A549 (cell line): Measurements from ENCODE around the gene PRKN. TPM values are rescaled to one million over a fixed set of nuclear protein-coding genes. Genes with fewer than 3 reads are reported as not detected.
A peak's percentile ranks its signal among the peaks of the same experiment; 100 is the strongest.
"Not testable (repeated sequence)": the region's sequence is repeated elsewhere in the genome, so short reads cannot be mapped to it uniquely, and the experiment has no call there.

ENCODE experiments used
- ATAC-seq, 2 experiments: fragments of 200-7000 bp in 1 of 2; fragments of >200 bp in 1 of 2; cut with Nextera tagmentation in 1 of 2; cut with Tn5 transposase in 1 of 2; 3 replicates each; pipeline versions ENCODE4 v1.8.0 to v1.9.1; 2018 to 2020; ENCODE audit warnings: mild to moderate bottlenecking in 1 of 2, moderate library complexity in 1 of 2
- CTCF ChIA-PET: fragments of 300-600 bp; sonication (Branson Sonifier 250); formaldehyde crosslinking; extraction: SDS; loops from one replicate; lab custom pipeline; 2021; ENCODE audit warnings: antibody characterized with exemption, inconsistent platforms; lab: Yijun Ruan, JAX
- POLR2A ChIA-PET: fragments of 350-600 bp; formaldehyde crosslinking; extraction: SDS; loops from one replicate; lab custom pipeline; 2021; ENCODE audit warnings: antibody characterized with exemption, inconsistent platforms; lab: Yijun Ruan, JAX
- DNase-seq, 2 experiments: peaks; one replicate each; pipeline versions ENCODE4 v3.0.0 to v3.0.0-alpha.2; 2011 to 2016; ENCODE audit warnings: low read depth in 1 of 2, low spot score in 1 of 2
- FAIRE-seq: peaks from 2 replicates; lab custom pipeline; 2011; peaks lifted over from hg19 to GRCh38; lab: Jason Lieb, UNC
- H3K27ac ChIP-seq, 2 experiments: fragments of >200 bp; sonication (Bioruptor Twin); formaldehyde crosslinking; 3 replicates each; pipeline ENCODE4 v1.5.1; 2016 to 2017
- H3K4me1 ChIP-seq: fragments of >200 bp; sonication (Bioruptor Twin); formaldehyde crosslinking; 3 replicates; pipeline ENCODE4 v1.6.1; 2016
- H3K4me2 ChIP-seq: fragments of >200 bp; sonication (Bioruptor Twin); formaldehyde crosslinking; 3 replicates; pipeline ENCODE4 v1.6.1; 2016
- H3K4me3 ChIP-seq: fragments of >200 bp; sonication (Bioruptor Twin); formaldehyde crosslinking; 3 replicates; pipeline ENCODE4 v1.5.1; 2016
- H3K9me3 ChIP-seq: fragments of >200 bp; sonication (Bioruptor Twin); formaldehyde crosslinking; 3 replicates; pipeline ENCODE4 v1.6.1; 2016
- BHLHE40 ChIP-seq: IDR thresholded peaks from 2 replicates; pipeline ENCODE4 v1.6.1; 2012; ENCODE audit warnings: low read depth, low read length, inconsistent platforms
- CBX8 ChIP-seq: fragments of 200-600 bp; sonication (generic); IDR thresholded peaks from 2 replicates; pipeline ENCODE4 v1.6.1; 2016
- E2F6 ChIP-seq: IDR thresholded peaks from 2 replicates; pipeline ENCODE4 v1.6.1; 2012; ENCODE audit warnings: low read depth, borderline replicate concordance
- GATA3 ChIP-seq: IDR thresholded peaks from 2 replicates; pipeline ENCODE4 v1.6.1; 2012; ENCODE audit warnings: borderline replicate concordance
- HOXB13 ChIP-seq: fragments of 250-450 bp; sonication (Bioruptor Pico); IDR thresholded peaks from 2 replicates; pipeline ENCODE4 v1.5.0; 2020; ENCODE audit warnings: low read depth, mild to moderate bottlenecking, moderate library complexity
- KDM1A ChIP-seq: fragments of 200-600 bp; sonication (generic); IDR thresholded peaks from 2 replicates; pipeline ENCODE4 v1.6.1; 2016; ENCODE audit warnings: low read depth, mild to moderate bottlenecking
- KDM5A ChIP-seq: fragments of 200-600 bp; sonication (generic); IDR thresholded peaks from 2 replicates; pipeline ENCODE4 v1.6.1; 2016; ENCODE audit warnings: antibody characterized with exemption, mild to moderate bottlenecking
- MYC ChIP-seq: IDR thresholded peaks from 2 replicates; pipeline ENCODE4 v1.6.1; 2012; ENCODE audit warnings: mild to moderate bottlenecking, inconsistent platforms, low read length, improper control_type of control experiment, borderline replicate concordance
- NFE2L2 ChIP-seq: fragments of 150-350 bp; conservative IDR thresholded peaks from 2 replicates; pipeline ENCODE4 v1.6.1; 2014; ENCODE audit warnings: low read length
- POLR2AphosphoS2 ChIP-seq: conservative IDR thresholded peaks from 2 replicates; pipeline ENCODE4 v1.6.1; 2012; ENCODE audit warnings: low read length, improper control_type of control experiment, inconsistent platforms
- RAD21 ChIP-seq, 2 experiments: fragments of >200 bp in 1 of 2; sonication (Bioruptor Twin) in 1 of 2; formaldehyde crosslinking in 1 of 2; IDR thresholded peaks in 1 of 2; conservative IDR thresholded peaks in 1 of 2; 2 replicates in 1 of 2; 3 replicates in 1 of 2; pipeline ENCODE4 v1.6.1; 2012 to 2018; ENCODE audit warnings: inconsistent platforms in 1 of 2
- RNF2 ChIP-seq: fragments of 200-600 bp; sonication (generic); IDR thresholded peaks from 2 replicates; pipeline ENCODE4 v1.6.1; 2016; ENCODE audit warnings: low read depth, mild to moderate bottlenecking, antibody characterized with exemption, moderate library complexity, borderline replicate concordance
- TP53 ChIP-seq: fragments of 250-450 bp; sonication (Bioruptor Pico); IDR thresholded peaks from 2 replicates; pipeline ENCODE4 v1.5.0; 2021; ENCODE audit warnings: mild to moderate bottlenecking, moderate library complexity
- ZFP36 ChIP-seq: fragments of 450-650 bp; IDR thresholded peaks from 2 replicates; pipeline ENCODE4 v1.6.1; 2014; ENCODE audit warnings: borderline replicate concordance; ENCODE audit not compliant: partially characterized antibody
- ZNF302 ChIP-seq: fragments of 250-450 bp; sonication (Bioruptor Pico); IDR thresholded peaks from 2 replicates; pipeline ENCODE4 v1.9.0; 2021; ENCODE audit warnings: inconsistent platforms, mild to moderate bottlenecking, moderate library complexity
- ZSCAN20 ChIP-seq: fragments of 250-450 bp; sonication (Bioruptor Pico); IDR thresholded peaks from 2 replicates; pipeline ENCODE4 v1.8.0; 2022; ENCODE audit warnings: mild to moderate bottlenecking, moderate library complexity
- WGBS: methylation state at CpG from one replicate; pipeline ENCODE4 v1.1.6; 2017; ENCODE audit errors: missing lambda C conversion rate; 5-methylcytosine and 5-hydroxymethylcytosine counted together
- polyA plus RNA-seq, 4 experiments: library from polyadenylated mRNA; depleted of rRNA in 3 of 4; stranded (reverse); fragments of >200 nt; fragmentation: RNase III in 1 of 4; extraction: RNeasy Plus Mini Kit Qiagen cat#74134 plus additional on column Dnase treatment in 1 of 4; gene quantifications; 2 replicates in 3 of 4; 3 replicates in 1 of 4; pipeline ENCODE4 v1.2.3, GENCODE V29; 2011 to 2017
- TF ChIP-seq, protein P1 (sequence below): fragments of 200-600 bp; sonication (generic); IDR thresholded peaks from 2 replicates; pipeline ENCODE4 v1.6.1; 2016; ENCODE audit warnings: antibody characterized with exemption, mild to moderate bottlenecking, moderate library complexity

Gene PRKN
- polyA plus RNA-seq, 2 of the 4 experiments (the other 2 are of a cell fraction) = 0.36 to 0.39 TPM

GRCh38 chr6:162533009-162533400 is 194.6 kb downstream of the PRKN start:
- CTCF ChIA-PET = no interaction called here

DNA sequence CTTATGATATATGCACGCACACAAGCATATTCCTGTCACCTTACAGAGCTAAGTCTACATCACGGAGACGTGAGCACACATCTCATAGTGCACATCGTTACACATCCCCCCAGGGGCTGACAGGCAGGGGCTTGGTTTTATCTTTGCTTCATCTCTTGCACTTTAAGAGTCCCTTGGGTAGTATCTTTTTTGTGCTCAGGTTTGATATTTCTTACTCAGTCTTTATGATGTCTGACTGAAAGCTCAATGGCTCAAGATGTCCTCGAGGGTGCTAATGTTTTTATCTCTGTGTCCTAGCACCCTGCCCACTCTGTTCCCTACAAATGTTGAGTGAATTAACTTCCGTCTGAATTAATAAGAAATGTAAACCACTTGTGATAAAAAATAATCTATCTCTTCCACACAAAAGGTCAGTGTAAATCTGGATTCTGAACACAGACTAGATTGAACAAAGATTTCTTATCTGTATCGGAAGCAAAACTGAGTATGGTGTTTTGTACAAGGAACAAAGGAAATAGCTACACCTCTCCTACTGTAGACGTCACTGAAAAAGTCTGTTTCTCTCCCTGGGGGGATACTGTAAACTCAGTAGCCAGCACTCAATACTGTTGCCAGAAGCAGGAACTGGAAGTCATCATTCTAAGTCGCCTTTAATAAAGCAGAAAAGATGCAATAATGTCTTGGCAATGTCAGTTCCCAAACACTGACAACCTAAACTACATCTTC is 195.1 kb downstream of the PRKN start:
- DNase-seq = no peak
- WGBS = 65% methylated on average over 9 of the region's 9 CpGs
- no peaks in the 10 kb centered on the region for H3K4me1 ChIP-seq
- H3K9me3 ChIP-seq = no peaks in the 10 kb centered on the region
- no peak for TF ChIP-seq RAD21 (conservative IDR thresholded peaks at IDR 0.05 in 1 of 2, IDR thresholded peaks at IDR 0.05 in 1 of 2)
- TF ChIP-seq POLR2AphosphoS2 = no peak
- no peak for TF ChIP-seq CBX8
- TF ChIP-seq BHLHE40 = no peak
- TF ChIP-seq NFE2L2 = no peak
- TF ChIP-seq ZNF302 = no peak
- TF ChIP-seq ZFP36 = no peak
- H3K4me2 ChIP-seq = no peak overlapping the region
- no peak for ATAC-seq
- POLR2A ChIA-PET = no interaction called here
- no peak for FAIRE-seq
- H3K4me3 ChIP-seq = no peak overlapping the region
- no peak overlapping the region for H3K27ac ChIP-seq
- CTCF ChIA-PET = no interaction called here

More at GRCh38 chr6:162533009-162533400, 194.6 kb downstream of the PRKN start:
- no peak for TF ChIP-seq KDM5A
- no peak for TF ChIP-seq E2F6
- TF ChIP-seq RNF2 = no peak
- no peak for TF ChIP-seq MYC
- no peak for TF ChIP-seq ZNF302
- no peak for TF ChIP-seq HOXB13 (CRISPR knock-in tag)
- no peak for TF ChIP-seq KDM1A
- TF ChIP-seq ZSCAN20 (CRISPR knock-in tag) = no peak
- TF ChIP-seq GATA3 = no peak
- TF ChIP-seq TP53 (CRISPR knock-in tag) = no peak
- TF ChIP-seq RAD21 (conservative IDR thresholded peaks at IDR 0.05 in 1 of 2, IDR thresholded peaks at IDR 0.05 in 1 of 2) = no peak
- no peak for TF ChIP-seq NFE2L2
- TF ChIP-seq, protein P1, sequence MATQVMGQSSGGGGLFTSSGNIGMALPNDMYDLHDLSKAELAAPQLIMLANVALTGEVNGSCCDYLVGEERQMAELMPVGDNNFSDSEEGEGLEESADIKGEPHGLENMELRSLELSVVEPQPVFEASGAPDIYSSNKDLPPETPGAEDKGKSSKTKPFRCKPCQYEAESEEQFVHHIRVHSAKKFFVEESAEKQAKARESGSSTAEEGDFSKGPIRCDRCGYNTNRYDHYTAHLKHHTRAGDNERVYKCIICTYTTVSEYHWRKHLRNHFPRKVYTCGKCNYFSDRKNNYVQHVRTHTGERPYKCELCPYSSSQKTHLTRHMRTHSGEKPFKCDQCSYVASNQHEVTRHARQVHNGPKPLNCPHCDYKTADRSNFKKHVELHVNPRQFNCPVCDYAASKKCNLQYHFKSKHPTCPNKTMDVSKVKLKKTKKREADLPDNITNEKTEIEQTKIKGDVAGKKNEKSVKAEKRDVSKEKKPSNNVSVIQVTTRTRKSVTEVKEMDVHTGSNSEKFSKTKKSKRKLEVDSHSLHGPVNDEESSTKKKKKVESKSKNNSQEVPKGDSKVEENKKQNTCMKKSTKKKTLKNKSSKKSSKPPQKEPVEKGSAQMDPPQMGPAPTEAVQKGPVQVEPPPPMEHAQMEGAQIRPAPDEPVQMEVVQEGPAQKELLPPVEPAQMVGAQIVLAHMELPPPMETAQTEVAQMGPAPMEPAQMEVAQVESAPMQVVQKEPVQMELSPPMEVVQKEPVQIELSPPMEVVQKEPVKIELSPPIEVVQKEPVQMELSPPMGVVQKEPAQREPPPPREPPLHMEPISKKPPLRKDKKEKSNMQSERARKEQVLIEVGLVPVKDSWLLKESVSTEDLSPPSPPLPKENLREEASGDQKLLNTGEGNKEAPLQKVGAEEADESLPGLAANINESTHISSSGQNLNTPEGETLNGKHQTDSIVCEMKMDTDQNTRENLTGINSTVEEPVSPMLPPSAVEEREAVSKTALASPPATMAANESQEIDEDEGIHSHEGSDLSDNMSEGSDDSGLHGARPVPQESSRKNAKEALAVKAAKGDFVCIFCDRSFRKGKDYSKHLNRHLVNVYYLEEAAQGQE = no peak
- Histone ChIP-seq H3K4me1 (no peaks in the 10 kb centered on the region), H3K27ac (no peak overlapping the region), H3K4me3 (no peak overlapping the region), H3K9me3 (no peaks in the 10 kb centered on the region), H3K4me2 (no peak overlapping the region)
- ATAC-seq (peak in 1 of 2 experiments; percentile 20; a peak in 1 of 6 replicates), FAIRE-seq (no peak), DNase-seq (peak in 1 of 2 experiments; percentile 33)
- WGBS = 24% methylated on average over 6 of the region's 6 CpGs
- POLR2A ChIA-PET = no interaction called here

DNA sequence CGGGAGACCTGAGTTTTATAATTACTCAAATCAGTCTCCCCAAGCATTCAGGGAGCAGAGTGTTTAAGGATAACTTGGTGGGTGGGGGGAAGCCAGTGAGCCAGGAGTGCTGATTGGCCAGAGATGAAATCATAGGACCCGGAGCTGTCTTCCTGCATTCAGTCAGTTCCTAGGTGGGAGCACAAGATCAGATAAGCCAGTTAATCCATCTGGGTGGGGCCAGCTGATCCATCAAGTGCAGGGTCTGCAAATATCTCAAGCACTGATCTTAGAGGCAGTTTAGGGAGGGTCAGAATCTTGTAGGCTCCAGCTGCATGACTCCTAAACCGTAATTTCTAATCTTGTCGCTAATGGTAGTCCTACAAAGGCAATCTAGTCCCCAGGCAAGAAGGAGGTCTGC is 196.2 kb downstream of the PRKN start:
- POLR2A ChIA-PET, H3K9me3 ChIP-seq, DNase-seq, H3K27ac ChIP-seq, H3K4me3 ChIP-seq, H3K4me2 ChIP-seq, CTCF ChIA-PET, H3K4me1 ChIP-seq, ATAC-seq, FAIRE-seq: not testable (repeated sequence)
- 89% methylated on average over 4 of the region's 4 CpGs for WGBS
